NCI-H748 (cell line): Measurements from ENCODE around the gene EYA2.
"Not testable (repeated sequence)": the region's sequence is repeated elsewhere in the genome, so short reads cannot be mapped to it uniquely, and the experiment has no call there.

ENCODE experiments used
- DNase-seq: peaks from one replicate; lab custom pipeline; 2025; ENCODE audit not compliant: unreplicated experiment; lab: John Stamatoyannopoulos, UW

Gene EYA2

GRCh38 chr20:46929902-46930301 lies 35.3 kb downstream of the EYA2 start:
- DNase-seq: no peak

- no peak for DNase-seq
These were observed 36.1 kb downstream of the EYA2 start for GRCh38 chr20:46930640-46931339.

- no peak for DNase-seq
These were observed 37.1 kb downstream of the EYA2 start for GRCh38 chr20:46931699-46932098.

GRCh38 chr20:46932439-46932838 lies 37.8 kb downstream of the EYA2 start:
- not testable (repeated sequence) for DNase-seq

GRCh38 chr20:46933150-46933549 lies 38.5 kb downstream of the EYA2 start:
- DNase-seq: no peak

GRCh38 chr20:46934746-46935287 lies 40.2 kb downstream of the EYA2 start:
- DNase-seq: no peak

GRCh38 chr20:46935394-46936017 lies 40.9 kb downstream of the EYA2 start:
- DNase-seq: no peak

- no peak for DNase-seq
These were observed 41.9 kb downstream of the EYA2 start for GRCh38 chr20:46936415-46937156.

- no peak for DNase-seq
These were observed 42.5 kb downstream of the EYA2 start for GRCh38 chr20:46937157-46937523.

GRCh38 chr20:46937533-46938226 lies 43.0 kb downstream of the EYA2 start:
- DNase-seq: no peak

GRCh38 chr20:46938434-46938833 lies 43.8 kb downstream of the EYA2 start:
- no peak for DNase-seq

GRCh38 chr20:46939031-46939965 lies 44.7 kb downstream of the EYA2 start:
- DNase-seq: no peak

- no peak for DNase-seq
These were observed 46.0 kb downstream of the EYA2 start for GRCh38 chr20:46940616-46941015.

GRCh38 chr20:46941404-46941803 lies 46.8 kb downstream of the EYA2 start:
- no peak for DNase-seq

- DNase-seq: no peak
These were observed 49.4 kb downstream of the EYA2 start for GRCh38 chr20:46943861-46944591.

GRCh38 chr20:46945465-46945864 lies 50.8 kb downstream of the EYA2 start:
- DNase-seq: no peak

GRCh38 chr20:46946181-46946624 lies 51.6 kb downstream of the EYA2 start:
- DNase-seq: no peak

- no peak for DNase-seq
These were observed 52.2 kb downstream of the EYA2 start for GRCh38 chr20:46946796-46947195.

- no peak for DNase-seq
These were observed 53.4 kb downstream of the EYA2 start for GRCh38 chr20:46948081-46948480.
